Esophagus squamous epithelium (tissue), 5 donors: ENCODE data around the gene COA7. TPM values are rescaled to one million over a fixed set of nuclear protein-coding genes. Genes with fewer than 3 reads are reported as not detected.

ENCODE experiments used
- DNase-seq: peaks from one replicate; lab custom pipeline; 2025; lab: John Stamatoyannopoulos, UW
- H3K27ac ChIP-seq, 4 donors: fragments of 200-600 bp; sonication (generic); one replicate each; pipeline ENCODE4 v1.5.1; 2016 to 2019; ENCODE audit warnings: mild to moderate bottlenecking in 1 of 4
- H3K27me3 ChIP-seq, 4 donors: fragments of 200-600 bp; sonication (generic); 1 replicate in 3 of 4; 2 replicates in 1 of 4; pipeline versions ENCODE4 v1.5.1 to v1.6.0; 2017 to 2021; ENCODE audit warnings: antibody characterized with exemption in 1 of 4
- H3K36me3 ChIP-seq, 3 donors: fragments of 200-600 bp; sonication (generic); one replicate each; pipeline ENCODE4 v1.5.1; 2016 to 2019
- H3K4me1 ChIP-seq, 3 donors: fragments of 200-600 bp; sonication (generic); one replicate each; pipeline ENCODE4 v1.5.1; 2017 to 2019
- H3K4me3 ChIP-seq, 4 donors: fragments of 200-600 bp; sonication (generic); 1 replicate in 3 of 4; 2 replicates in 1 of 4; pipeline ENCODE4 v1.5.1; 2016 to 2019; ENCODE audit warnings: mild to moderate bottlenecking in 2 of 4, moderate library complexity in 1 of 4
- H3K9me3 ChIP-seq, 3 donors: fragments of 200-600 bp; sonication (generic); one replicate each; pipeline ENCODE4 v1.5.1; 2016 to 2019
- CTCF ChIP-seq, 6 experiments: fragments of 450-650 bp in 4 of 6; fragments of 200-600 bp in 2 of 6; sonication (generic) in 2 of 6; IDR thresholded peaks; one replicate each; pipeline ENCODE4 v1.5.1; 2016 to 2019; ENCODE audit warnings: antibody characterized with exemption in 6 of 6, mild to moderate bottlenecking in 4 of 6, moderate library complexity in 4 of 6
- POLR2A ChIP-seq, 4 donors: fragments of 450-650 bp; IDR thresholded peaks; one replicate each; pipeline ENCODE4 v1.6.1; 2017; ENCODE audit warnings: antibody characterized with exemption in 4 of 4, mild to moderate bottlenecking in 4 of 4, moderate library complexity in 3 of 4
- WGBS, 2 donors: methylation state at CpG; one replicate each; pipeline ENCODE4 v1.1.5; 2018; 5-methylcytosine and 5-hydroxymethylcytosine counted together
- intact Hi-C: fragments of 100-400 bp; cut with DNase I; formaldehyde crosslinking; loops from one replicate; pipeline ENCODE4 v1.15.0; 2022
- total RNA-seq, 4 donors: library from RNA; depleted of rRNA; stranded (reverse); fragments of >200 nt; gene quantifications; one replicate each; pipeline ENCODE4 v1.1.0, GENCODE V29; 2016
- donor health status: DM: yes; HTN: yes; CAD: no.

COA7 gene
- total RNA-seq, 4 donors from 2014 or later, result 11.2 to 13.5 (median 12.3) TPM

- Histone ChIP-seq H3K27ac (peak overlapping the region in 1 of 4 donors; percentile 40), H3K27me3 (no peaks in the 10 kb centered on the region), H3K36me3 (no peaks in the 10 kb centered on the region), H3K4me3 (no peak overlapping the region), H3K4me1 (peaks cover 0 to 21% (median 6%) of the 10 kb centered on the region in 3 donors), H3K9me3 (no peaks in the 10 kb centered on the region)
- DNase-seq, result no peak
- WGBS, 2 donors, result 50 to 70% methylated on average over 6 of the region's 6 CpGs
- intact Hi-C loops, result no loop called here
- no peak for TF ChIP-seq POLR2A (IDR thresholded peaks at IDR 0.05)
- no peak for TF ChIP-seq CTCF (IDR thresholded peaks at IDR 0.05)
These were observed 23.4 kb downstream of the COA7 start for GRCh38 chr1:52674497-52675384.

DNA sequence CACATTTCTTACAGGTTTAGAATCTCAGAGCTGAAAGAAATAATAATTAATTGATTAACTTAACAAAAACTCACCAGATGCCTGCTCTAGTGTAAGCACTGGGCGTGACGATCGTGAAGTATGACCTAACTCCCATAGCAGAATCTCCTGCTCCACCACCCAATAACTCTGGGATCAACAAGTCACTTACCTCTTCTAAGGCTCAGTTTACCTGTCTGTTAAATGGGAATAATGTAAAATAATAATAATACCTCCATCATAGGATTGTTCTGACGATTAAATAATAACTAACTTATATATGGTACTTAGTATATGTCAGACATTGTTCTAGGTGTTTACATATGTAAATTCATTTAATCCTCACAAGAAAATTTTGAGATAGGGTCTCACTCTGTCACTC is 24.6 kb downstream of the COA7 start:
- H3K36me3 ChIP-seq, result no peaks in the 10 kb centered on the region
- H3K4me3 ChIP-seq, result no peak overlapping the region
- H3K9me3 ChIP-seq, result no peaks in the 10 kb centered on the region
- no peak overlapping the region for H3K27ac ChIP-seq
- 89 to 96% methylated on average over 4 of the region's 4 CpGs for WGBS, 2 donors
- DNase-seq, result no peak
- H3K4me1 ChIP-seq, result peaks cover 0 to 25% (median 6%) of the 10 kb centered on the region in 3 donors
- no peak for TF ChIP-seq CTCF (IDR thresholded peaks at IDR 0.05)
- TF ChIP-seq POLR2A (IDR thresholded peaks at IDR 0.05), result no peak
- intact Hi-C loops, result no loop called here
- H3K27me3 ChIP-seq, result no peaks in the 10 kb centered on the region

DNA sequence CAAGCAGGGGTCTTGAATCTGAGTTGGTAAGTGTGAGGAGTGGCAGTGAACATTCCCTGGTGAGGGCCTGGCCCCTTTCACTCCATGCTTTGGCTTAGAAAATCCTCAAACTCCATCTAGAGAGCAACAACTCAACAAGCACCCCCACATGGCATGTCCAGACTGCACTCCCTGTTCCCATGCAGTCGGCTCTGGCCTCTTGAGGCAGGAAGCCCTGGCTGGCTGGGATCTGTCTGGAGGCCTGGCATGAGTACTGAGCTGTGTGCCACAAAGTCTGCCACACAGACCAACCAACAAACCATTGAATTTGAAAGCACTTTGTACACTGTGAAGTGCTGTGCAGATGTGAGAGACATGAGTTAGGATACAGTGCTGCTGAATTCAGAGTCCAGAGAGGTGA is 25.2 kb downstream of the COA7 start:
- no peaks in the 10 kb centered on the region for H3K36me3 ChIP-seq
- H3K4me1 ChIP-seq, result peaks cover 0 to 28% (median 6%) of the 10 kb centered on the region in 3 donors
- 50% methylated on average over 1 of the region's 1 CpG; no CpG with 5 or more reads in 1 of the 2 donors for WGBS, 2 donors
- no peak for DNase-seq
- no peaks in the 10 kb centered on the region for H3K27me3 ChIP-seq
- no peaks in the 10 kb centered on the region for H3K9me3 ChIP-seq
- intact Hi-C loops, result no loop called here
- no peak overlapping the region for H3K27ac ChIP-seq
- no peak overlapping the region for H3K4me3 ChIP-seq
- TF ChIP-seq POLR2A (IDR thresholded peaks at IDR 0.05), result no peak
- no peak for TF ChIP-seq CTCF (IDR thresholded peaks at IDR 0.05)

DNA sequence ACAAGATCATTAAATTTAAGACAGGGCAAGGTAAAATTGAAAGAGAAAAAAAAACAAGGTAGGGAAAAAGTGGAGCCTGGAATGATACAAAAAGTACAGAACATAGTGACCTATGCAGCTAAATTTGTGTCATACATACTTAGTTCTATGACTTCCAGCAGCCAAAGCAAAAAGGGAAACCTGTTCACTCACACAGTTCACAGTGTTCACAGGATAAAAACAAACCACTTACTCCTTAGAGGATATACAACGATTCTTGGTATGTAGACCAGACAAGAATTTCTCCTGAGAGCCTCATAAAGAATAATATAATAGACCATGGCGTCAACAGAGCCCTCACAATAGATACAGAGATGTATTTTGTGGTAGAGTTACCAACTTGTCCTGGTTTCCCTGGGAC is 27.5 kb downstream of the COA7 start:
- Histone ChIP-seq H3K27me3 (no peaks in the 10 kb centered on the region), H3K36me3 (no peaks in the 10 kb centered on the region), H3K9me3 (no peaks in the 10 kb centered on the region), H3K27ac (no peak overlapping the region), H3K4me1 (peaks cover 0 to 28% (median 6%) of the 10 kb centered on the region in 3 donors), H3K4me3 (no peak overlapping the region)
- 88% methylated on average over 2 of the region's 2 CpGs for WGBS, 2 donors
- TF ChIP-seq CTCF (IDR thresholded peaks at IDR 0.05) (no peak), POLR2A (IDR thresholded peaks at IDR 0.05) (no peak)
- intact Hi-C loops, result no loop called here
- no peak for DNase-seq

DNA sequence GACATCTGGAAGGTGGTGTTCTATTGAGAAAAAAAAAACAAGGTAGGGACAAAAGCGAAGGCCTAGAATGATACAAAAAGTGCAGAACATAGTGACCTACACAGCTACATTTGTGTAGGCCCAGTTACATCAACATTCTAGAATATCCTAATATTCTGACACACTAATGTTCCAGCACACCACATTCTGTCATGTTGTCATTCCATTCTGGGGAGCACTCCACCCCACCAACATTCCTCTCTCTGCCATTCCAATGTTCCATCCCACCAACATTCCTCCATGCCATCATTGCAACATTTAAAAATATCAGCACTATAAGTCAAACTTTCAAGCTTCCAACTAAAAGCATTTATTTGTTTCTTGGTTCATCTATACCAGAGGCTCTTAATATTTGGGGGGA is 28.5 kb downstream of the COA7 start:
- no peak for DNase-seq
- TF ChIP-seq CTCF (IDR thresholded peaks at IDR 0.05) (no peak), POLR2A (IDR thresholded peaks at IDR 0.05) (no peak)
- peaks cover 0 to 3% (median 0%) of the 10 kb centered on the region in 4 donors for H3K27me3 ChIP-seq
- peaks cover 0 to 26% (median under 1%) of the 10 kb centered on the region in 3 donors for H3K4me1 ChIP-seq
- no peak overlapping the region for H3K27ac ChIP-seq
- H3K4me3 ChIP-seq, result no peak overlapping the region
- H3K9me3 ChIP-seq, result no peaks in the 10 kb centered on the region
- 100% methylated on average over 1 of the region's 1 CpG for WGBS, 2 donors
- intact Hi-C loops, result no loop called here
- H3K36me3 ChIP-seq, result no peaks in the 10 kb centered on the region
